ENCODE data around the gene GPSM1.

Gene GPSM1

GRCh38 chr9:136287960-136288753, 39.2 kb upstream of the GPSM1 start:
- peaks cover 5% of the 10 kb centered on the region for H3K27me3 ChIP-seq (ENCODE audit: insufficient read depth, poor library complexity, severe bottlenecking)
- DNase-seq (ENCODE audit: low read depth in 1 of 2, low spot score in 1 of 2), result no peak
- no peak overlapping the region for H3K4me3 ChIP-seq (replicated peaks; ENCODE audit: insufficient read depth, low read length)
- no peak for TF ChIP-seq CTCF (IDR thresholded peaks at IDR 0.05; ENCODE audit: insufficient read depth, low read length)
- TF ChIP-seq POLR2AphosphoS5 (IDR thresholded peaks at IDR 0.05; ENCODE audit: low read depth), result no peak
- no peak for TF ChIP-seq GABPA (IDR thresholded peaks at IDR 0.05; ENCODE audit: low read depth)
- no peak for TF ChIP-seq SPI1 (IDR thresholded peaks at IDR 0.05; ENCODE audit: borderline replicate concordance, low read depth)
- TF ChIP-seq REST (IDR thresholded peaks at IDR 0.05; ENCODE audit: insufficient replicate concordance, low read depth), result no peak
- H3K27ac ChIP-seq (replicated peaks), result no peak overlapping the region

- no peak overlapping the region for H3K27ac ChIP-seq (replicated peaks)
- no peak for DNase-seq (ENCODE audit: low read depth in 1 of 2, low spot score in 1 of 2)
- H3K4me3 ChIP-seq (replicated peaks; ENCODE audit: insufficient read depth, low read length), result no peak overlapping the region
- TF ChIP-seq GABPA (IDR thresholded peaks at IDR 0.05; ENCODE audit: low read depth) (no peak), POLR2AphosphoS5 (IDR thresholded peaks at IDR 0.05; ENCODE audit: low read depth) (no peak), CTCF (IDR thresholded peaks at IDR 0.05; ENCODE audit: insufficient read depth, low read length) (no peak), SPI1 (IDR thresholded peaks at IDR 0.05; ENCODE audit: borderline replicate concordance, low read depth) (no peak), REST (IDR thresholded peaks at IDR 0.05; ENCODE audit: insufficient replicate concordance, low read depth) (no peak)
- H3K27me3 ChIP-seq (ENCODE audit: insufficient read depth, poor library complexity, severe bottlenecking), result peaks cover 5% of the 10 kb centered on the region
Observed at GRCh38 chr9:136289651-136290507, 37.5 kb upstream of the GPSM1 start.

GRCh38 chr9:136290508-136291000, 36.8 kb upstream of the GPSM1 start:
- TF ChIP-seq SPI1 (IDR thresholded peaks at IDR 0.05; ENCODE audit: borderline replicate concordance, low read depth) (no peak), REST (IDR thresholded peaks at IDR 0.05; ENCODE audit: insufficient replicate concordance, low read depth) (no peak), POLR2AphosphoS5 (IDR thresholded peaks at IDR 0.05; ENCODE audit: low read depth) (no peak), CTCF (IDR thresholded peaks at IDR 0.05; ENCODE audit: insufficient read depth, low read length) (no peak), GABPA (IDR thresholded peaks at IDR 0.05; ENCODE audit: low read depth) (no peak)
- Histone ChIP-seq H3K27me3 (ENCODE audit: insufficient read depth, poor library complexity, severe bottlenecking) (peaks cover 5% of the 10 kb centered on the region), H3K4me3 (replicated peaks; ENCODE audit: insufficient read depth, low read length) (no peak overlapping the region), H3K27ac (replicated peaks) (no peak overlapping the region)
- no peak for DNase-seq (ENCODE audit: low read depth in 1 of 2, low spot score in 1 of 2)

Data from HL-60 (cell line).